8988T (cell line): Measurements from ENCODE around the gene AVEN.

Experiments used
- DNase-seq: peaks from one replicate; pipeline ENCODE4 v3.0.0; 2011

Gene AVEN

DNA sequence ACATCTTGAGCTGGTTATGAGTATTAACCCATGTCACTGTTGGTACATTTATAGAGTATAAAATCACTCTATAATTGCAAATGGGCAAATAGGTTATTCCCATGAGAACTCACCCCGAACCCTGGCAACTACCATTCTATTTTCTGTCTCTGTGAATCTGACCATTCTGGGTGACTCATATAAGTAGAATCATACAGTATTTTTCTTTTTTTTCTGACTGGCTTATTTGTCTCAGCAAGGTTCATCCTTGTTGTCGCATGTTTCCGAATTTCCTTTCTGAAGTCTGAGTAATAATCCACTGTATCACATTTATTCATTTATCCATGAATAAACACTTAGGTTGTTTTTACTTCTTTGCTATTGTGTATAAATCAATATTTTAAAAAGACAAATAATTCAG, 130.6 kb downstream of the AVEN start:
- DNase-seq = no peak

DNA sequence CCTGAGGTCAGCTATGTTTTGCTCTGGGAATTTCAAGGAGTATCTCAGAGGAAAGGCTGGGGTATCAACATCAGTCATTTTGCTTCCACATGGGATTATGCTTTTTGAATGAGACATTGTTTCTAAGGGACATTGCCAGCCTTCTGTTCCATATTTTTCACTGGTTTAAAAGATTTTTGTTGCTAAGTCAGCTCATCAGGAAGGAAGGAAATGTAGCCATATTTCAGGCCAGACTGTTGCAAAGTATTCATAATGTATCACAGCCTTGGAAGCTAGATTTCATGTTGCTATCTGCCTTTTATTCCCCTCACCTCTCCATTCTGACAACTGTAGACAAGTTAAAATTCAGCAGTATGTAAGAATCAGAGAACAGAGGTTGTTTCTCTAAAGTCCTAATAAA, 131.7 kb downstream of the AVEN start:
- DNase-seq = no peak

DNA sequence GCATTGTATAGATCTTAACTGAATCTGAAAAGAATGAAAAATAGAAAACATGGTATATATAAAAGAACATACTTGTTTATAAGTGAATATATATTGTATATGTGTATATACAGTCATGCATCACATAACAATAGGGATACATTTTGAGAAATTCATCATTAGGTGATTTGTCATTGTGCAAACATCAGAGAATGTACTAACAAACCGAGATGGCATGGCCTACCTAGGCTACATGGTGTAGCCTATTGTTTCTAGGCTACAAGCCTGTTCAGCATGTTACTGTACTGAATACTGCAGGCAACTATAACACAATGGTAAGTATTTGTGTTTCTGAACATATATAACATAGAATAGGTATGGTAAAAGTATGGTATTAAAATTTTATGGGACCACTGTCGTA, 135.3 kb downstream of the AVEN start:
- DNase-seq = no peak

DNA sequence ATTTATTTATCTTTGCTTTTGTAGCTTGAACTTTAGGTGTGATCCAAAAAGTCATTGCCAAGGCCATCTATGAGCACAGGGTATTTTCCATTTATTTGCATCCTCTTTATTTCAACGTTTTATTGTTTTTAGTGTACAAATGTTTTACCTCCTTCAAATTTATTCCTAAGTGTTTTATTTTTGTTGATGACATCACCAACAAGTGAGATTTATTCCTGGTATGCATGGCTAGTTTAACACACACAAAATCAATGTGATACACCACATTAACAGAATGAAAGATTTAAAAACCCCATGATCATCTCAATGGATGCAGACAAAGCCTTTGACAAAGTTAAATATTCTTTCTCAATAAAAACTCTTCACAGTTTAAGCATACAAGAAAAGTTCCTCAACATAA, 137.0 kb downstream of the AVEN start:
- DNase-seq = no peak

DNA sequence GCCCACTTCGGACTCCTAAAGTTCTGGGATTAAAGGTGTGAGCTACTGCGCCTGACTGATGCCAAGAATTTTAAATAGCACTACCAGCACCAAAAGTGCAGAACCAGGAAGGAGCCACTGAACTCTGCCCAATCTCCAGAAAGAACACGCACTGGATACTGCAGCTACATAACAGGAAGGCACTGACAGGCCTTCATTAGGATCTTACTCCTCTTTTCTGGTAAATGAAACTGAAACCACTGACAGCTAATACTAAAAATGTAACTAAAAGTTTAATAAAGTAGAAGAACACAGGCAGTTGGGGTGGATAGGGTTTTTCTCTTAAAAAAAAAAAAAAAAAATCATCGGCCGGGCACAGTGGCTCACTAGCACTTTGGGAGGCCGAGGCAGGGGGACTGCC, 144.8 kb downstream of the AVEN start:
- DNase-seq = no peak

DNA sequence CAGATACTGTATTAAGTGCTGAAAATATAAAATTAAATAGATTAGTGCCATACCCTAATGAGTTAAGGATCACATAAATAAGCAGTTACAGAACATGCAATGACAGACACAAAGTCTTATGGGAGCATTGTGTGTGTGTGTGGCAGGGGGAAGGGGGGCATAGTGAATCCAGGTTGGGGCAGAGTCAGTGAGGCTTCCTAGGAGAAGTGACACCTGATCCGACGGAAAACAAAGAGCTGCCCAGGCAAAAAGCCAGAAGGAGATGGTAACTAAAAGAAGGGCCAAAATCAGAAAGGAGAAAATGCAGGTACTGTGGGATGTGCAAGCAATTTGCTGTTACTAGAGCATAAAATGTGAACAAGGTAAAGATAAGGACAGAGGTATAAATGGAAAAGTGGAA, 150.8 kb downstream of the AVEN start:
- no peak for DNase-seq

DNA sequence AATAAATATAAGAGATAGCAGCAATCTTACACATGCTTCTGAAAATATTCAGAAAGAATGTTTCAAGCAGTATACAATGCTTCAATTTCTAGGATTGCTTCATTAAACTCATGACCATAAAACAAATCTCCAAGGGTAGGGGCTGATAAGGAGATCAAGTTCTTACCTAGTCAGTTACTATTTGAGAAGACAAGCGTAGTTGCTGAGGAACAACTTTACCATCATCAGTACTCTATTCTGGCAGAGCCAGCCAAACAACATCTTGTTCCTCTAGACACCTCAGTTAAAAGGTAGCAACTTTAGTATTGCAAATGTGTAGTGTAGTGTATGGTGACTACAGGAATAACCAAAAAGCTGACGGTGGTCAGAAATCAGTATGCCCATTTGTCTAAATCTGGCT, 156.1 kb downstream of the AVEN start:
- DNase-seq = no peak

DNA sequence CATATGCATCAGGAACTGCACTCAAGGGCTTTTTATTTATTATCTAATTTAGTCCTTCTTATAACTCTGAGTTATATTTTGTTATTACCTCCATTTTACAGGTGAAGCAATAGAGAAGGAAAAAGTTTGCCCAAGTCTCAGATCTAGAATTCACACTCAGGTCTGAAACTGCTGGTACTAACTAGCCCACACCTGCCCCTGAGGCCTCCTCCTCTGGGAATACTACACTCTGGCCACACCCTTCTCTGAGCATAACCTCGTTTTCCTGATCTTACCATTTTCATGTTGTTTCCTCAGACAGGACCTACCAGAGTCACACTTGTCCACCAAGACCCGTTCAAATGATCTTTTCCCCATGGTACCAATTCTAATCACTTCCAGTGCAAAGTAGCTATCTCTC, 164.8 kb downstream of the AVEN start:
- no peak for DNase-seq

DNA sequence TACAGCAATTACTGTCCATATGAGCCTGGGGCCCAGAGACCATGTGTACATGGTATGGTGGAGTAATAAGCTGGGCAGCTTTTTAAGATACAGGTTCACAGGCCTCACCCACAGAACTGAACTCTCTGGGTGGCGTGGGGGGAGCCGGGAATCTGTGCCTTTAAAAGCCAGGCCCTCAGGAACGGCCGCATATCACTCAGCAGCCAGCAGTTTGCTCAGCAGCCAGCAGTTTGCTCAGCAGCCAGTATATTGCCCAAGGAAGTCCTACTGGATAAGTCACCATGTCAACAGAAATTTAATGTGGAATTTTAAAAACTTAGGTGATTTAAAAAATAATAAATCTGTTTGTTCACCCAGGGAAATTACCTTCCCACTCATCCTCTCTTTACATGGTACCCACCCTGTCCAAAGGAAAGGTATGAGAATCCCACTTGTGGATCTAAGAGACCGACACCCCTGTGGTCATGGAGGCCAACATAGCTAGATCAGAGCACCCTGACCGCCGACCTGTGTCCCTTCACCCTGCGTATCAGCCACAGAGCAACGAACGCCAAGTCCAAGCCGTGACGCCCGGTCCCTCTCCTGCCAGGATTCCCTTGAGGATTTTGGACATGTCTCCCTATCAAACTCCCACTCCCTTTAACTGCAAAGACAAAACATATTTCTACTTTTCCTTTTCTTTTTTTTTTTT, 166.4 kb downstream of the AVEN start:
- no peak for DNase-seq

DNA sequence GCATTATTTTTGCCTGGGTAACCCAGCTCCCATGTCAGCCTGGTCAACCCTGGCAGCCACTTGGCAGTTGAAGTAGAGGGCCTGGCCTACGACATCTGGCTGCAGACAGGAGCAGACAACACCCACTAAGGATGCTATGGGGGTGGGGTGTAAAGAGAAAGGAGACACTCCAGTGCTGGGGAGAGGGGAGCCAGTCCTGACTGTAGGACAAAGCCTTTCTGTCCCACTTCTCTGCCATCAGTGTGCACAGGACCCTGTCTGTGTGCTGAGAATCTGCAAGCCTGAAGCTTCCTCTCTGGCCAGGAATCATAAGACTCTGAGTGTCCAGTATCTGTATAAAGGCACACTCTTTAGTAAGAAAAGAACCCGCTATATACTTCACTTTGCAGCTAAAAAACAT, 167.0 kb downstream of the AVEN start:
- DNase-seq = no peak

DNA sequence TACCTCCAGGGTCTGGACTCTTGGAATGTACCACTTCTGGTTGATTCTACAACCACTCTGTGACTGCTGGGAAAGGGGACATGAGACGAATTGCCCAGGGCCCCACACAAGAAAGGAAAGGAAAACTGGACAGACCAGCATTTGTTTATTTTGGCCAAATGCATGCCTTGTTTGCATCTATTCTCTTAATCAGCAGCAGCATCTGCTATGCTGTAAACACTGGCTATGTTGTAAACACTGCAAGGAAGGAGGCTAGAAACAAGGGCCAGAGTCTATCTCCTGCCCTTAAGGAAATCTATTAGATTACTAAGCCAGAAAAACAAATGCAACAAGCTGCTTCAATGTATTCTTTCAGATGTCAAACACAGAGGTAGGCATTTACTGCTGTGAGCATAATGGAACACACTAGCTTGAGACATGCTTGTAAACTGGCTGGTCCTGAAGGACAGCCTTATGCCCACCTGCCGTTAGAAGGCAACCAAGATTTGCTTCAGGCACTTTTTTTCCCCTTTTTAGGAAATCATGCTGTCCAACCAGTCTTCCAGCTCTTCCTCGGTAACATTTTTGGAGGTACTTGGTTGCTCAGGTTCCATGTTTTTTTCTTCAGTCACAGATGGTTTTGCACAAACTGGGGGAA, 172.8 kb downstream of the AVEN start:
- no peak for DNase-seq

DNA sequence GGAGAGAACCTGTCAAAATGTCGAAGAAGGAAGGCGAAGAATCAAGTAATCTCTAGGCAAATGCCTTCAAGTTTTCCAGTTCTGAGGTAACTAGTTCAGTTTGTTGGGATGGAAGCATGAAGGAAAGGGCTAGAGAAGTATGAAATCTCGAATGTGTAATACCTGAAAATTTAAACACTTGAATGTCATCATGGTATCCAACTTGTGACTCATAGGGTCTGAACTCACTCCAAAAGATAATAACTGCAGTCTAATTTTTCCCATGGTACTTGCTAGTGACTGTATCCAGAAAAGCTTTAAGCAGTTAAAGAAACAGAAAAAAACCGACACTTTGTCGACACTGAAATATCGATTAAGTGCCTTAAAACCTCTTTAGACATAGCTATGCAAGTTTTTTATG, 173.6 kb downstream of the AVEN start:
- no peak for DNase-seq

DNA sequence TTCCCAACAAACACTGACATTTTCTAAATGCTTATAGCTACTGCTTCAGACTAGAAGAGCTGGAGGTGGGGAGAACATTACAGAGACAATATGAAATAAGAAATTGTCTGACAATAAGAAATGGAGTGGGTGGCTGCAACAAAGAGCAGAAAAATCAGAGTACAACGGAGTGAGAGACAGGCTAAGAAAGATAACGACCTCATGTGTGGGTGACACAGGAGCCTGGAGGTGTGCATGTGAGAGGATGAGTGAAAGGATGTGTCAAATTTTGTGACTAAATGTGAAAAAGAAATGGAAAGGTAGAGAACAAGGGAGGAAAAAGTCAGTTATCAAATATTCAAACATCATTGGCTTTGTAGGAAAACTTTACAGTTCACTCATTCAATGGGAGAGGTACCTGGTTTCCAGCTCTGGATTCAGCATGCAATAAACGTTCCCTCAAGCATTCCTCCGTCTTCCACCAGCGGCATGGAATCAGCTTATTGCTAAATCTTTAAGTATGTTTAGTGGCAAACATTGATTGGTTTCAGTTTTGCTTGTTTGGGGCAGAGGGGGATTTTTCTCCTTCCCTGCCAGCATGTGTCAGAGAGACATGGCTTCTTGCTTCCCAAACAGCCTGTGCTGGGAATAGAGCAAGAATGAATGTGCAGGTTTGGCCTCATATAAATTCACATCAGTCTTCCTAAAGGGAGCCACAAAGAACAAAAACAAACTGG, 174.5 kb downstream of the AVEN start:
- no peak for DNase-seq

DNA sequence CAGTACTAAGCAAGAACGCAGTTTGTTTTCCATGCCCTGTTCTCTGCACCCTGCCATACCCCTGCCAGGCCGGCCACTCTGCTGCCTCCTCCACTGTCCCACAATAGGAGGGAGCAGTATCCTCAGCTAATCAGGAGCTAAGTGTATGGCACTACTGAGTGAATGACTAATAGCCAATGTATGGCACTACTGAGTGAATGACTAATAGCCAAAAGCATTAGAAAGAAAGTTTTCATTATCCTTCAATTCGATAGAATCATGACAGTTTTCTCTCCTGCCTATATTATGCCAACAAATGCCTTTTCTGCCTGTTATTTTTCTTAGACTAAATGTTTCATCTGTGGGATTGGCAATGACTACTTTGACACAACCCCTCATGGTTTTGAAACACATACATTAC, 178.2 kb downstream of the AVEN start:
- DNase-seq = no peak

DNA sequence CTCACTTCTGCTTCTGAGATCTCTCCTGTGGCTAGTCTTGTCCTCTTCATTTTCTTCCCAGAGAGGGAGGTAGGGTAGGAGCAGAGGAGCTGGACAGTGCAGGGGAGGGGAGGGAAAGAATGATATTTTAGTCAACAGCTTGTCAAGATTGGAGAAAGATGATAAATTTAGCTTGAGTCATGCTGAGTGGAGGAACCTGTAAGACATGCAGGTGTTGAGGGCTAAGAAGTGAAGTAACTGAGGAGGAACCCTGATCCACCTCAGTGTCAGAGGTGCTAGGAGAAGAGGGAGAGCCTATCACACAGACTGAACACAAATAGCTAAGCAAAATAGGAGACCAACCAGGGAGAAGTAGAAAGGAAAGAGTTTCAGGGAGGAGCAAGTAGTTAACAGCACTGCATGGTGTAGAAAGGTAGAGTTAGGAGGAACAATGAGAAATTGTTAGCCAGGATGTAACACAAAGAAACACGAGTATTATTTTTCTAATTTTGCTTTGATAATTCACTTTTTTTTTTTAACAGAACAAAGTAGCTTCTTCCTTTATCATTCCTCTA, 178.9 kb downstream of the AVEN start:
- DNase-seq = no peak

DNA sequence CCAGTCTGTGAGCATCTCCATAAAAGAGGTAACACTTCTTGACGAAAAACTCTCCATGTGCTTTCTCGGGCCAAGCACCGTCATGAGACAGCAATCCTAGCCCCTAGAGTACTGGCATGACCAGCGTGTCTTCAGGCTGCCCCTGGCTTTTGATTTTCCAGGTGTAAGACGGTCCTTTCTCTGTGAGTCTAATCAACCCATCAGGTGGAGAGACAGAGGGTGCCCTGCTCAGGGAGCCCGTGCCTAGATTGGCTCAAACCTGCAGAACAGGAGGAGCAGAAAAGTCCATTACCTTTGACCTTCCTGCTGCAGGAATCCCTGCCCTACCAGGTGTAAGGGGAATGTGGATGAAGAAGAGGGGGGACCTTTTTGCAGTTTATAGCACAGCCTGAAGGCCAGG, 180.2 kb downstream of the AVEN start:
- DNase-seq = no peak

DNA sequence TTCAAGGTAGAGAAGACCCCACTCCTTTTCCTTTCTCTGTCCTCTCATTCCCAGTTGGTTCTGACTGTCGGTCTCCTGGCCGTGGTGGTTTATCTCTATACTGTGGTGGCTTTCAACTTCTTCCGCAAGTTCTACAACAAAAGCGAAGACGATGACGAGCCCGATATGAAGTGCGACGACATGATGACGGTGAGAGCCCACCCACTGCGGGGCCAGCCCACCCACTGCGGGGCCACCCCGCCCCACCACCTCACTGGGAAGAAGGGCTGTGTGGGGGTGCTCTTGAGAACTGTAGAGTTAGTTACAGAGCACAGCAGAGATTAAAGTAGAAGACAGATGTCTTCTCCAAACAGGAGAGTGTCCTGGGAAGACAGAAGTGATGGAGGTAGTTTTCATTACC, 181.3 kb downstream of the AVEN start:
- DNase-seq = no peak

DNA sequence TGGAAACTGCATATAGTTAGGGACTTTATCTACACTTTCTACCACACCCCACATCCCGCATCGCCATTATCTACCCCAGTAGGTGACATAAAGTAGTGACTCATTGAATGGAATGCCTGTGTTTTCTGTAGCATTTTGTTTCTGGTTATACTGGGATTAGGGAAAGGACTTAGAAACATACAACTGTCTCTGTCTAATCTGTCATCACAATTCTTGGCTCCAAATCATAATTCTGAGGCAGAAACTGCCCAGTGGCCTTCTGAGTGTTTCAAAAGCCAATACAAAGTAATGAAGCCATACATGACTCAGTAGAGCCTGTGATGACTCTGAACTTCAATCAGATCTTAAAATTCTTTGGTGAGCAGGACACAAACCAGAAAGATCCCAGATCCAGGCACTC, 186.4 kb downstream of the AVEN start:
- no peak for DNase-seq

DNA sequence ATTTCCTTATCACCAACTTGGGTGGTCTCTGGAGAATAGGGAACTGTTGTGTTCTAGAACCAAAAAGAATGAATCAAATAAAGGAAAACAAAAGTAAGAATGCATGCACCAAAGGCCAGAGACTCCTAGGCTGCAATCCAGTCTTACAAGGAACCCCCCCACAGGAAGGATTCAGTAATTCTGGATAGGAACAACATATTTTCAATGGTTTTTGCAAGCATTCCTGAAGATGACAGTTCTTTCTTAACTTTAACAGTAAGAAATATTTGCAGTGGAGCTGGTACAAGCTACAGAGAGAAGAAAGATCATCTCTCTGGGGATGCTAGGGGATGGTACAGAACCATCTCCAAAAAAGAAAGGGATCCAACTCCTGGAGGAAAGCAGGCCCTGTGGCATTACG, 186.9 kb downstream of the AVEN start:
- DNase-seq = no peak

DNA sequence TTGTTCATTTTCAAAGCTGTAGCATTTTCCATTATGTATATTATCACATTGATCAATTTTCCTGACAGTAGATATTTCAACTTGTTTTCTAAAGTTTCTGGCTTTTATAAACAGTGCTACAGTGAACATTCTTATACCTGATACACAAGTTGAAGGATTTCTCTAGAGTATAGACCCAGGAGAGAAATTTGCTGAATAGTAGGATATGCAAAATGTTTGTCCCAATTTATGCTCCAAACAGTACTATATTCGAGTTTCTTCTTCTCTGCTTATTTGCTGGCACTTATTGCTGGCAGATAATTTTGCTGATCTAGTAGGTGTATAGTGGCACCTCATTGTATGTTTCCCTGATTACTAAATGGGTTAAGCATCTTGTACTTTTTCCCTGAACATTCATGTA, 187.9 kb downstream of the AVEN start:
- no peak for DNase-seq

DNA sequence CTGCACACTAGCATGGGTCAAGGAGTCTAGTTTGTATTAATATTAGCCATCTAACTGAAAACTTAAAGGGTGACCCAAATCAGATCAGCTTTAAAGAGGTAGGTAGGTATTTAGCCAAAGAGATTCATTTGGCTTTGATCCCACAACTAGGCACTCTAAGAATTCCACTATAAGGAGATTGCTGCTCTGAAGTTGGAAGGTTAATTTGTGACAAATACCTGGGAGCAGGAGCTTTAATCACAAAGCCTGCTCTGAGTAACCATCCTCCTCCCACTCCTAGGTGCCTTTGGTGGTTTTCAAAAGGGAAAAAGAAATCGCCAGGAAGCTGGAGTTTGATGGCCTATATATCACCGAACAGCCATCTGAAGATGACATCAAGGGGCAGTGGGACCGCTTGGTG, 191.0 kb downstream of the AVEN start:
- DNase-seq = no peak

DNA sequence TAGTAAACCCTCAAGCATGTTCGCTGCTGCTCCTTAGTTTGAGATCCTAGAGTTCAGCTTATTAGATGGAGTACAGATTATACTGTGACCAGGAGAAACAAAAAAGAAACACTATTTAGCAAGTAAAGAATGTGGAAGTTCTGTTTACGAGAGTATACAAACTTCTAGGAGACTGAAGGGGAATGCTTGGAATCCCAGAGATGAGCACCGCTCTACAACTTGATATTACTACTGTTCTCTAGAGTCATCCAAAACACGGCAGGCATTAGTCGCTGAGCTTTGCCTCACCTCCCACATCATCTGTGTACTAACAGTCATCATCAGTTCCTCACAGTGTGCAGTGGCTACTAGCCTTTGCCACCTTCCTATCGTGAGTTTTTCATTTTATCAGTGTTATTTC, 192.1 kb downstream of the AVEN start:
- no peak for DNase-seq

DNA sequence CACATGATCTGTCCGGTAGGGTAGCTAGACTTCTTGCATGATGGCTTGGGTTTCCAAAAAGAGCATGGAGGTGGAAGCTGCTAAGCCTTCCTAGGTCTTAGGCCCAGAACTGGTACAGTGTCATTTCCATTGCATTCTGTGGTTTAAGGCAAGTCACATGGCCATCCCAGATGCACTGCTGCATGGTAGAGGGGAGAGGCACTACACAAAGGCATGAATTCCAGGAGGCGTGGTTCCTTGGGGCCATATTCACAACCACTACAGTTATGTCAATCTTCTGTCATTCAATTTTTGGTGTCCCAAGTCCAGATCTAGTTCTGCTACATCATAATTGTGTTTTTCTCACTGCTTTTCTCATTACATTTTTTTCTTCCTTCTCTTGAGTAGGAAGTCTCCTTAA, 192.9 kb downstream of the AVEN start:
- DNase-seq = no peak

DNA sequence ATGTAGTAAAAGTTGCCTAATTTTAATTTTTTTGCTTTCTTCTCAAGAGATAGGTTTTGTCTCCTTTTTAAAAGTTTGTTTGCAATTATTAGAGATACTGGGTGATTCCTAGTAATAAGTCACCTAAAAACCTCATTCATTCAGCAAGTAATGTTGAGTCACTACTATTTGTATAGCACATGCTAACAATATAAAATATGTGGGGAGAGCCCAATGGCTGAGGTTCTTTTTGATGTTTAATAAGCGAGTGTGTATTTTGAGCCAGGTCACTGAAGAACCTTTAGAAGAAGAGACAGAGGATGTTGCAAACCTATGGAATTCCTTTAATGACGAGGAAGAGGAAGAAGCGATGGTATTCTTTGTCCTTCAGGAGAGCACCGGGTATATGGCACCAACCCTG, 194.4 kb downstream of the AVEN start:
- no peak for DNase-seq
